H7 (cell line): Measurements from ENCODE around the gene TPCN1. TPM values are rescaled to one million over a fixed set of nuclear protein-coding genes. Genes with fewer than 3 reads are reported as not detected.

ENCODE experiments used
- DNase-seq: peaks from one replicate; pipeline ENCODE4 v3.0.0; 2012
- H3K27me3 ChIP-seq: 2 replicates; pipeline ENCODE4 v1.6.0; 2011; ENCODE audit warnings: mild to moderate bottlenecking, low read length; ENCODE audit not compliant: control insufficient read depth, insufficient read depth
- H3K36me3 ChIP-seq: replicated peaks from 2 replicates; pipeline ENCODE4 v1.5.1; 2011; ENCODE audit warnings: low read length; ENCODE audit not compliant: control insufficient read depth, insufficient read depth
- H3K4me3 ChIP-seq: 2 replicates; pipeline ENCODE4 v1.5.1; 2011; ENCODE audit warnings: low read depth, mild to moderate bottlenecking, control low read depth, low read length, moderate library complexity; ENCODE audit not compliant: insufficient read depth
- total RNA-seq: library from RNA; depleted of rRNA; stranded (reverse); fragments of >200 nt; shearing (Covaris generic); gene quantifications from 2 replicates; pipeline ENCODE4 v1.2.3, GENCODE V29; 2014; rRNA removed

The TPCN1 gene
- total RNA-seq, 1 experiment from 2014 or later, result 19.2 TPM

- H3K4me3 ChIP-seq, result no peak overlapping the region
- peaks cover 11% of the 10 kb centered on the region for H3K27me3 ChIP-seq
- DNase-seq, result no peak
- H3K36me3 ChIP-seq, result peaks cover 2% of the 10 kb centered on the region; the same call in 1 of the 2 replicates
Measured at GRCh38 chr12:113332688-113333417, 111.6 kb downstream of the TPCN1 start.

- no peak for DNase-seq
- H3K4me3 ChIP-seq, result no peak overlapping the region
- H3K27me3 ChIP-seq, result peaks cover 11% of the 10 kb centered on the region
- H3K36me3 ChIP-seq, result peaks cover 2% of the 10 kb centered on the region; the same call in 1 of the 2 replicates
Measured at GRCh38 chr12:113333418-113333750, 112.1 kb downstream of the TPCN1 start.

- H3K4me3 ChIP-seq, result peak overlapping the region; percentile 80
- DNase-seq, result no peak
- H3K36me3 ChIP-seq, result peaks cover 2% of the 10 kb centered on the region; the same call in 1 of the 2 replicates
- peaks cover 11% of the 10 kb centered on the region for H3K27me3 ChIP-seq
Measured at GRCh38 chr12:113333877-113334785, 112.9 kb downstream of the TPCN1 start.

GRCh38 chr12:113334786-113335539 lies 113.7 kb downstream of the TPCN1 start, which contains the start of gene SLC8B1:
Gene SLC8B1, minus strand, starts transcription at chr12:113335109. Its CDS starts 2,231 bp downstream, at chr12:113332878.
- Histone ChIP-seq H3K36me3 (peaks cover 2% of the 10 kb centered on the region; the same call in 1 of the 2 replicates), H3K4me3 (peak within 1 kb of the TSS; percentile 80), H3K27me3 (peaks cover 11% of the 10 kb centered on the region)
- peak; percentile 99 for DNase-seq

GRCh38 chr12:113339540-113339939 lies 118.3 kb downstream of the TPCN1 start:
- H3K4me3 ChIP-seq, result no peak overlapping the region
- no peak for DNase-seq
- H3K36me3 ChIP-seq, result no peaks in the 10 kb centered on the region
- H3K27me3 ChIP-seq, result peaks cover 2% of the 10 kb centered on the region

- no peak overlapping the region for H3K4me3 ChIP-seq
- H3K36me3 ChIP-seq, result no peaks in the 10 kb centered on the region
- no peaks in the 10 kb centered on the region for H3K27me3 ChIP-seq
- no peak for DNase-seq
Measured at GRCh38 chr12:113340061-113340460, 118.8 kb downstream of the TPCN1 start.

GRCh38 chr12:113341535-113341934 lies 120.3 kb downstream of the TPCN1 start:
- H3K36me3 ChIP-seq, result no peaks in the 10 kb centered on the region
- H3K27me3 ChIP-seq, result no peaks in the 10 kb centered on the region
- DNase-seq, result no peak
- H3K4me3 ChIP-seq, result no peak overlapping the region

- Histone ChIP-seq H3K4me3 (no peak overlapping the region), H3K27me3 (no peaks in the 10 kb centered on the region), H3K36me3 (no peaks in the 10 kb centered on the region)
- no peak for DNase-seq
Measured at GRCh38 chr12:113345318-113345717, 124.1 kb downstream of the TPCN1 start.

GRCh38 chr12:113346353-113346752 lies 125.1 kb downstream of the TPCN1 start:
- Histone ChIP-seq H3K36me3 (no peaks in the 10 kb centered on the region), H3K27me3 (no peaks in the 10 kb centered on the region), H3K4me3 (no peak overlapping the region)
- DNase-seq, result no peak

- DNase-seq, result no peak
- no peaks in the 10 kb centered on the region for H3K36me3 ChIP-seq
- H3K4me3 ChIP-seq, result no peak overlapping the region
- H3K27me3 ChIP-seq, result no peaks in the 10 kb centered on the region
Measured at GRCh38 chr12:113347107-113347506, 125.8 kb downstream of the TPCN1 start.

- H3K4me3 ChIP-seq, result no peak overlapping the region
- no peaks in the 10 kb centered on the region for H3K27me3 ChIP-seq
- no peaks in the 10 kb centered on the region for H3K36me3 ChIP-seq
- DNase-seq, result no peak
Measured at GRCh38 chr12:113347892-113348291, 126.6 kb downstream of the TPCN1 start.

Other genes starting within 250 kb of the TPCN1 start
- not detected in 2 replicates for gene OAS2, start 242.9 kb upstream of the TPCN1 start, total RNA-seq
- gene DTX1, start 164.7 kb upstream of the TPCN1 start, total RNA-seq, result 1.00 and 2.5 TPM in 2 replicates
- 4.4 and 4.5 TPM in 2 replicates for gene RASAL1, start 85.7 kb upstream of the TPCN1 start, total RNA-seq
- gene CFAP73, start 71.7 kb upstream of the TPCN1 start, total RNA-seq, result 0.33 TPM in 1 of 2 replicates, not detected in the other
- 93.9 and 101 TPM in 2 replicates for gene DDX54, start 36.0 kb upstream of the TPCN1 start, total RNA-seq
- 42.3 and 45.9 TPM in 2 replicates for gene RITA1, start 35.7 kb upstream of the TPCN1 start, total RNA-seq
- gene SLC8B1, start 113.6 kb downstream of the TPCN1 start, total RNA-seq, result 10.7 and 16.7 TPM in 2 replicates
- 12.6 and 12.7 TPM in 2 replicates for gene PLBD2, start 137.1 kb downstream of the TPCN1 start, total RNA-seq
- 0.33 and 0.66 TPM in 2 replicates for gene SDS, start 182.4 kb downstream of the TPCN1 start, total RNA-seq
- 3.3 and 4.1 TPM in 2 replicates for gene SDSL, start 200.9 kb downstream of the TPCN1 start, total RNA-seq